A549 (cell line): ENCODE measurements around the gene MRPS31.

ENCODE experiments used
- CBX8 ChIP-seq: fragments of 200-600 bp; sonication (generic); IDR thresholded peaks from 2 replicates; pipeline ENCODE4 v1.6.1; 2016
- CHD2 ChIP-seq: fragments of 150-350 bp; IDR thresholded peaks from 2 replicates; pipeline ENCODE4 v1.6.1; 2014; ENCODE audit warnings: low read length; ENCODE audit not compliant: partially characterized antibody
- CTCF ChIP-seq: fragments of >200 bp; sonication (Bioruptor Twin); formaldehyde crosslinking; IDR thresholded peaks from 3 replicates; pipeline ENCODE4 v1.5.1; 2016
- FOSL2 ChIP-seq, 2 experiments: fragments of 450-650 bp in 1 of 2; fragments of >200 bp in 1 of 2; sonication (Bioruptor Twin) in 1 of 2; formaldehyde crosslinking; IDR thresholded peaks; 2 replicates each; pipeline versions ENCODE4 v1.5.0 to v1.6.1; 2016 to 2020; ENCODE audit warnings: mild to moderate bottlenecking in 1 of 2, moderate library complexity in 1 of 2
- JUN ChIP-seq, 2 experiments: fragments of >200 bp; sonication (Bioruptor Twin); formaldehyde crosslinking; IDR thresholded peaks; 2 replicates in 1 of 2; 3 replicates in 1 of 2; pipeline ENCODE4 v1.6.1; 2016 to 2017
- MAFK ChIP-seq: fragments of 450-650 bp; IDR thresholded peaks from 2 replicates; pipeline ENCODE4 v1.6.1; 2014; ENCODE audit not compliant: partially characterized antibody
- MYC ChIP-seq: IDR thresholded peaks from 2 replicates; pipeline ENCODE4 v1.6.1; 2012; ENCODE audit warnings: mild to moderate bottlenecking, inconsistent platforms, low read length, improper control_type of control experiment, borderline replicate concordance
- NFE2L2 ChIP-seq: fragments of 150-350 bp; conservative IDR thresholded peaks from 2 replicates; pipeline ENCODE4 v1.6.1; 2014; ENCODE audit warnings: low read length
- POLR2A ChIP-seq: IDR thresholded peaks from 2 replicates; pipeline ENCODE4 v1.6.1; 2012; ENCODE audit warnings: mild to moderate bottlenecking, low read length
- POLR2AphosphoS2 ChIP-seq: conservative IDR thresholded peaks from 2 replicates; pipeline ENCODE4 v1.6.1; 2012; ENCODE audit warnings: low read length, improper control_type of control experiment, inconsistent platforms
- SREBF2 ChIP-seq: fragments of 450-650 bp; IDR thresholded peaks from 2 replicates; pipeline ENCODE4 v1.6.1; 2014; ENCODE audit warnings: mild to moderate bottlenecking, moderate library complexity
- ZFP36 ChIP-seq: fragments of 450-650 bp; IDR thresholded peaks from 2 replicates; pipeline ENCODE4 v1.6.1; 2014; ENCODE audit warnings: borderline replicate concordance; ENCODE audit not compliant: partially characterized antibody
- TF ChIP-seq, protein P1 (sequence below): fragments of 200-600 bp; sonication (generic); IDR thresholded peaks from 2 replicates; pipeline ENCODE4 v1.6.1; 2016; ENCODE audit warnings: antibody characterized with exemption, mild to moderate bottlenecking, moderate library complexity
- TF ChIP-seq, protein P2 (sequence below): IDR thresholded peaks from 2 replicates; pipeline ENCODE4 v1.6.1; 2012

- TF ChIP-seq NFE2L2, result no peak
- no peak for TF ChIP-seq CTCF
- TF ChIP-seq FOSL2 (IDR thresholded peaks at IDR 0.05), result no peak
- TF ChIP-seq FOSL2 (CRISPR knock-in tag; IDR thresholded peaks at IDR 0.05), result no peak
- TF ChIP-seq SREBF2, result no peak
- TF ChIP-seq MYC, result no peak
- TF ChIP-seq POLR2A, result no peak
- no peak for TF ChIP-seq ZFP36
- TF ChIP-seq JUN (IDR thresholded peaks at IDR 0.05), result no peak
- no peak for TF ChIP-seq POLR2AphosphoS2
- no peak for TF ChIP-seq MAFK
- no peak for TF ChIP-seq CHD2
- no peak for TF ChIP-seq CBX8
- TF ChIP-seq, protein P1, sequence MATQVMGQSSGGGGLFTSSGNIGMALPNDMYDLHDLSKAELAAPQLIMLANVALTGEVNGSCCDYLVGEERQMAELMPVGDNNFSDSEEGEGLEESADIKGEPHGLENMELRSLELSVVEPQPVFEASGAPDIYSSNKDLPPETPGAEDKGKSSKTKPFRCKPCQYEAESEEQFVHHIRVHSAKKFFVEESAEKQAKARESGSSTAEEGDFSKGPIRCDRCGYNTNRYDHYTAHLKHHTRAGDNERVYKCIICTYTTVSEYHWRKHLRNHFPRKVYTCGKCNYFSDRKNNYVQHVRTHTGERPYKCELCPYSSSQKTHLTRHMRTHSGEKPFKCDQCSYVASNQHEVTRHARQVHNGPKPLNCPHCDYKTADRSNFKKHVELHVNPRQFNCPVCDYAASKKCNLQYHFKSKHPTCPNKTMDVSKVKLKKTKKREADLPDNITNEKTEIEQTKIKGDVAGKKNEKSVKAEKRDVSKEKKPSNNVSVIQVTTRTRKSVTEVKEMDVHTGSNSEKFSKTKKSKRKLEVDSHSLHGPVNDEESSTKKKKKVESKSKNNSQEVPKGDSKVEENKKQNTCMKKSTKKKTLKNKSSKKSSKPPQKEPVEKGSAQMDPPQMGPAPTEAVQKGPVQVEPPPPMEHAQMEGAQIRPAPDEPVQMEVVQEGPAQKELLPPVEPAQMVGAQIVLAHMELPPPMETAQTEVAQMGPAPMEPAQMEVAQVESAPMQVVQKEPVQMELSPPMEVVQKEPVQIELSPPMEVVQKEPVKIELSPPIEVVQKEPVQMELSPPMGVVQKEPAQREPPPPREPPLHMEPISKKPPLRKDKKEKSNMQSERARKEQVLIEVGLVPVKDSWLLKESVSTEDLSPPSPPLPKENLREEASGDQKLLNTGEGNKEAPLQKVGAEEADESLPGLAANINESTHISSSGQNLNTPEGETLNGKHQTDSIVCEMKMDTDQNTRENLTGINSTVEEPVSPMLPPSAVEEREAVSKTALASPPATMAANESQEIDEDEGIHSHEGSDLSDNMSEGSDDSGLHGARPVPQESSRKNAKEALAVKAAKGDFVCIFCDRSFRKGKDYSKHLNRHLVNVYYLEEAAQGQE, result no peak
- TF ChIP-seq, protein P2, sequence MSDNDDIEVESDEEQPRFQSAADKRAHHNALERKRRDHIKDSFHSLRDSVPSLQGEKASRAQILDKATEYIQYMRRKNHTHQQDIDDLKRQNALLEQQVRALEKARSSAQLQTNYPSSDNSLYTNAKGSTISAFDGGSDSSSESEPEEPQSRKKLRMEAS, result no peak
Measured at GRCh38 chr13:40772765-40773473, 1.9 kb upstream of the MRPS31 start.
